Placental epithelial cell (primary cell): ENCODE data around the gene ZSCAN9. TPM values are rescaled to one million over a fixed set of nuclear protein-coding genes. Genes with fewer than 3 reads are reported as not detected.

ENCODE experiments used
- total RNA-seq: library from RNA; depleted of rRNA; stranded (reverse); fragments of >200 nt; gene quantifications from 2 replicates; pipeline ENCODE4 v1.2.3, GENCODE V29; 2012

The ZSCAN9 gene
- total RNA-seq = 14.9 and 16.5 TPM in 2 replicates

DNA sequence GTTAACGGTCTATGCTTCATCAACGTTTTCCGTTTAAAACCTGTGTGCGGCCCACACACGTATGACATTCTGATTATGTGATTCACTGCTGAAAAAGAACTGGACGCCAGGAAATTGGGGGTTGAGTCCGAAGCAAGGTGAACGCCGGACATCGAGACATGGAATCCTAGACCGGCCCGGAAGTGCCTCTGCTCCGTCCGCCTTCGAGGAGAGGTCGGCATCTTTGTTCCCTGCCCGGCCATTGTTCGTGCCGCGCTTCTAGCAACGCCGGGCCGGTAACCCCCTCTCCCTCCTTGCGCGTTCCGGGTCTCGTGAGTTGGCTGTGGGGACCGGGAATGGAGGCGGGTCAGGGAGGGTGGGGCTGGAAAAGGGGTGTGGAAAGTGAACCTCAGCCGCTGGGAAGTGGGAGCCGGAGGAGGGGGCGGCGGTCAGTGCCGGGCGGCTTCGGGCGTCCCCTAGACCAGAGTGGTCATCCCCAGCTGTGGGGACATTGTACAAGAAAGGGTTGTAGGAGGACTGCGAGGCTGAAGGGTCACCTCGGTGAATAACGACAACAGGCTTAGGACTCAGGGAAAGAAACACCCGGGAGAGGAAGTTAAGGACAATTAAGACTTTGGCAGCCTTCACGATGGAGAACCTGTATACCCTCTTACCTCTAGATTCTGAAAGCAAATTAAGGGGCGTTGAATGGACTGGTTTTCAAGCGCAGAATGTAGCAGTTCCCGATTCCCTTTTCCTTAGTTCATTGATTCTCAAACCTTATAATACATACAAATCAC is at the start of gene ZSCAN9:
Gene ZSCAN9 (plus strand): TSS at position 220 of the 779 bp plus-strand sequence. CDS start 1,810 bp downstream, outside the sequence.

DNA sequence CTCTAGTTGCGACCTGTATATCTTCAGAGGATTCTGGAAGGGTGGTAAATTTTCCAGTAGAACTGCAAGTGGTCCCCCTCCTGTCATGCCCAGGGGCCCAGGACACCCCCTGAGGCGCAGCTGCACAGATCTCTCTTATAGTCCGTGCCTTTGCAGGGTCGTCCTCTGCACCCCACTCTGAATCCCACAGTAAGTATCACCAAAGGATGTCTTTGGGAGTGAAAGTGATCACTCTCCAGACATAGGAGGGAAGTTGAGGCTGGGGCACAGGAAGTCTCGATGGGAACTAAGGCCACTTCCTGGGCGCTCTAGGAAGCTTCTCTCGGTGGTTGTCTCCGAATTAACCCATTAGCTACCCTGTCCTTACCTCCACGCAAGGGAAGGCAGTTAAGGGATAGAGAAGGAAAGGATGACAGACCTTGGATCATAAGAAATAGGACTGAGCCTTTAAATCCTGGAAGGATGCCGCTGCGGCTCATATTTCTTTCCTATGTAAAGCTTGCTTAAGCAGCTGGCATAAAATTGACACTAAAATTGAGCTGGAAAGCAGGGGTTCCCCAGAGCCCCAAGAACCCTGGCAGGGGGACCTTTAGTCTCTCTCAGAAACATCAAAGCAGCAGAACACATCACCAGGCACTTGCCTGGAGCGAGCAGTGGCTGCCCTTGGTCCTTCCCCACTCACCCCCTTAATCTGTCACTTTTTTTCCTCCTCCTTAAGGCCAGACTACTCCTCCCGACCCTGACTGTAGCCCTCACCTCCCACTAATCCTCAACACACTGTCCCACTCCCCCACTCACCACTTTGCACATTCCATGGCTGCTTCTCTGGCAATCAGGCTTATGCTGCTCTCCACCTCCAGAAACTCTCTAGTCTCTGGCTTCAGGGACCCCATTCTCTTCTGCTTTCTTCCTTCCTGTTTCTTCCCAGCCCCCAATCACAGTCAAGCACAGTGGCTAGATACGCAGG is 27.2 kb downstream of the ZSCAN9 start, which contains the start of gene ZKSCAN4:
Gene ZKSCAN4 (minus strand): TSS at position 261 of the 967 bp plus-strand sequence. CDS start 289 bp downstream, outside the sequence.

DNA sequence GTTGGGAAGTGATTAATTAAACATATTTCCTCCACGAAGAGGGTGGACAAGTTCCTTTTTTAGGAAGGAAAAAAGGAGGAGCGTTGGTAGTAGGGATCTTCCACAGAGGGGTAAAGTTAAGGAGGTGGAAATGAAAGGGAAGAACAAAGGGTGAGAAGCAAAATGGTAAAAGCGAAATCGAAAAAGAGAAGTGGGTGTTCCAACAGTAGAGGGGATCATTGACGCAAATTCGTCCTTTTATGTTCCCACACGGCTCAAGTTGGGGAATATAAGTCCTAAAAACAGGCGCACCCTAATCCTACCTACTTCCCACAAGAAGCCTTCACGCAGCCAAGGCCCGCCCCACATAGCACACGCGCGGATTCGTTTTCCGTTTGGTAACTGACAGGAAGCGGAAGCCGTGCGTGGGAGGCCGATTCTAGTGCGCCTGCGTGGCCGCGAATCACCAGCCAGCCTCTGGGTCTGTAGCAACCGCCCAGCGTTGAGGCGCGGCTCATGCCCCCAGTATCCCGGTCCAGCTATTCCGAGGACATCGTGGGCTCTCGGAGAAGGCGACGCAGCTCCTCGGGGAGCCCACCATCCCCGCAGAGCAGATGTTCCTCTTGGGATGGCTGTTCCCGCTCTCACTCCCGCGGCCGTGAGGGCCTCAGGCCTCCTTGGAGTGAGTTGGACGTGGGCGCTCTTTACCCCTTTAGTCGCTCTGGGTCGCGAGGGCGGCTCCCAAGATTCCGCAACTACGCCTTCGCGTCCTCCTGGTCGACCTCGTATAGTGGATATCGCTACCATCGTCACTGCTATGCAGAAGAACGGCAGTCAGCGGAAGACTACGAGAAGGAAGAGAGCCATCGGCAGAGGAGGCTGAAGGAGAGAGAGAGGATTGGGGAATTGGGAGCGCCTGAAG is 34.1 kb downstream of the ZSCAN9 start, which contains the start of gene NKAPL:
Gene NKAPL (plus strand): TSS at position 421 of the 901 bp plus-strand sequence. CDS start 75 bp downstream, at position 496.

DNA sequence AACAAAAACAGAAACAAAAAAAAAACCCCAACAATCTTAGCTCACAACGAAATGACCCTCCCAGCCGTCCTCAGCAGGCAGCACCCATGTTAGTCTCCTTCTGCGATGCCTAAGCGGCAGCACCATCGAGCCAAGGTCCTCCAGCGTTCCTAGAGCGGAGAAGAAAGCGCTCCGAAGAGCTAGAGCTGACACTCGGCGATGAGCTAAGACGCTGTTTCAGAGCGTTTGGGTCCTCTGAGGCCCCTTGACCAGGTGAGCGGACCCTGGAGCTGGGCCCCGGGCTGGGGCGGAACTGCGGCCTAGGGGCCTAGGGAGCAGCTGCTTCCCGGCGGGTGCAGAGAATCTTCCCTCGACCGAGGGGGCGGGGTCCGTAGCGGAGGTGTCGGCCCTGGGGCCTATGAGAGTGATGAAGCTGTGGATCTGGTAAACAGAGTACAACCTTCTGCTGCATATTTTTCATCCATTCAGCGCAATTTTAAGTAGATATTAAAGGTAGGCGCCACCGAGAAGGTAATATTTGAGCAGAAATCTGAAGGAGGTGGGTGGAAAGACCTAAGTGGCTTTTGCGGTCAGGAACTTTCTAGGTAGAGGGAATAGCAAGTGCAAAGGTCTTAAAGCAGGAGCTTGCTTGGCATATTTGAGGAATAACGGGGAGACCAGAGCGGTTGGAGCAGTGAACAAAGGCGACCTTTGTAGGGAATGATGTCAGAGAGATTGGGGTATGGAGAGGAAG is 42.1 kb downstream of the ZSCAN9 start, which contains the start of gene ZSCAN26:
Gene ZSCAN26 (plus strand): TSS at position 182 of the 733 bp plus-strand sequence. CDS start 4,777 bp downstream, outside the sequence.

DNA sequence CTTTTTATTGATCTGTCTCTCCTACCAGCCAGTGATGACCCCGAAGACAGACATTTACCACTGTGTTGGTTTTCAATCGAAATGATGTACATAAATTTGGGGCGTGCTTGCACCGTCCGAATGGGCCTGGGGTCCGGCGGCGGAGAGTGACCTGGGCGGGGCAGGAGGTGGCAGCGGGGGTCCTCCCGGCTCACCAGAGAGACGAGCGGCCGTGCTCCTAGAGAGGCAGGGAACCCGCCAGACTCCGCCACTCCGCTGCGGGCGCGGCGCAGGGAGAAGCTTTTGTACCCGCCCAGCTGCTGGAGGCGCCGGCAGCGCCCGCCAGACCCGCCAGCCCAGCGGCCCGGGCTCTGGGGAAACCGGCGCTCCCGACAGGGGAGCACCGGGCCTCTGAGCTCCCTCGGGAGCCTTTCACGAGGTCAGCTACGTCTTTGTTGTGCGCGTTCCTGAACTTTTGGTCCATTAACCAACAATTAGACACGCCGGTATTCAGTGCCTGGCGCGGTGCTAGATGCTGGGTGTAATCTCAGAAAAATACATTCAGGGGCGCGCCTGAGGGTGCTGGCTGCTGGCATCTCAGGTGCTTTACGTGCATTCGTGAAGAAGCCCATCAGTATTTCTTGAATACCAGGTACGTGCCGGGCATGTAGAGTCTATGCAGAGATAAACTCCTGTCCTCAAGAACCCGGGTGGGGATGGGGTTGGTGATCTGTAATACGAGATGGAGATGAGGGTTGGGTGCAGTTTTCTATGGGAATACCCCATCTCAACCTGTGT is 56.4 kb downstream of the ZSCAN9 start, which contains the start of gene PGBD1:
Gene PGBD1 (plus strand): TSS at position 285 of the 777 bp plus-strand sequence. CDS start 2,242 bp downstream, outside the sequence.

Other genes starting within 250 kb of the ZSCAN9 start
- 1.6 and 2.2 TPM in 2 replicates for gene ZNF165, start 144.7 kb upstream of the ZSCAN9 start, total RNA-seq
- 0.79 and 1.1 TPM in 2 replicates for gene ZSCAN16, start 100.7 kb upstream of the ZSCAN9 start, total RNA-seq
- gene ZKSCAN8, start 83.4 kb upstream of the ZSCAN9 start, total RNA-seq = 18.1 and 18.8 TPM in 2 replicates
- gene ZKSCAN4, start 27.0 kb downstream of the ZSCAN9 start, total RNA-seq = 6.2 and 8.6 TPM in 2 replicates
- gene NKAPL, start 34.0 kb downstream of the ZSCAN9 start, total RNA-seq = 2.7 and 3.5 TPM in 2 replicates
- 13.0 and 14.7 TPM in 2 replicates for gene ZSCAN26, start 41.9 kb downstream of the ZSCAN9 start, total RNA-seq
- gene PGBD1, start 56.3 kb downstream of the ZSCAN9 start, total RNA-seq = 3.5 and 4.8 TPM in 2 replicates
- 2.0 and 2.3 TPM in 2 replicates for gene ZSCAN31, start 110.9 kb downstream of the ZSCAN9 start, total RNA-seq
- 3.9 and 7.9 TPM in 2 replicates for gene ZKSCAN3, start 124.7 kb downstream of the ZSCAN9 start, total RNA-seq
- 8.4 and 9.0 TPM in 2 replicates for gene ZSCAN12, start 174.5 kb downstream of the ZSCAN9 start, total RNA-seq
- gene ZSCAN23, start 218.2 kb downstream of the ZSCAN9 start, total RNA-seq = 8.2 and 11.0 TPM in 2 replicates